Panc1 (cell line): Measurements from ENCODE around the gene PLA2G12B. TPM values are rescaled to one million over a fixed set of nuclear protein-coding genes. Genes with fewer than 3 reads are reported as not detected.

Source experiments
- ATAC-seq: fragments of 200-7000 bp; cut with Tn5 transposase; 2 replicates; pipeline ENCODE4 v1.9.1; 2020; ENCODE audit warnings: mild to moderate bottlenecking, moderate library complexity
- BruUV-seq: library from RNA; stranded (reverse); fragments of 400-500 nt; replicated peaks from 2 replicates; lab custom pipeline; 2021; lab: Mats Ljungman, UMichigan
- CTCF ChIA-PET: fragments of 300-600 bp; sonication (Branson Sonifier 250); formaldehyde crosslinking; loops from one replicate; lab custom pipeline; 2022; ENCODE audit warnings: antibody characterized with exemption; lab: Charles Lee
- POLR2A ChIA-PET: fragments of 300-600 bp; sonication (Branson Sonifier 250); formaldehyde crosslinking; loops from one replicate; lab custom pipeline; 2022; ENCODE audit warnings: antibody characterized with exemption; lab: Charles Lee
- DNase-seq: peaks from one replicate; pipeline ENCODE4 v3.0.0-alpha.2; 2010; ENCODE audit warnings: low read depth, low spot score
- H3K27ac ChIP-seq: 2 replicates; pipeline ENCODE4 v1.5.1; 2011; ENCODE audit warnings: mild to moderate bottlenecking, low read length, inconsistent platforms
- H3K27me3 ChIP-seq: fragments of 200-500 bp; sonication (Bioruptor generic); 2 replicates; pipeline ENCODE4 v1.6.0; 2014; ENCODE audit warnings: low read length, inconsistent platforms; ENCODE audit not compliant: control insufficient read depth, insufficient read depth
- H3K36me3 ChIP-seq: fragments of 200-500 bp; sonication (Bioruptor generic); 2 replicates; pipeline ENCODE4 v1.5.1; 2014; ENCODE audit warnings: inconsistent platforms, mild to moderate bottlenecking, low read length, moderate library complexity; ENCODE audit not compliant: control insufficient read depth, insufficient read depth
- H3K4me1 ChIP-seq: 2 replicates; pipeline ENCODE4 v1.5.1; 2011; ENCODE audit warnings: inconsistent platforms, mild to moderate bottlenecking, low read length, moderate library complexity; ENCODE audit not compliant: control insufficient read depth, insufficient read depth
- H3K4me3 ChIP-seq, 2 experiments: 2 replicates each; pipeline ENCODE4 v1.5.1; 2011 to 2012; ENCODE audit warnings: low read depth in 2 of 2, low read length in 2 of 2, mild to moderate bottlenecking in 2 of 2, inconsistent platforms in 1 of 2, moderate library complexity in 1 of 2
- H3K9me3 ChIP-seq: fragments of 200-500 bp; sonication (Bioruptor generic); 2 replicates; pipeline ENCODE4 v1.5.1; 2014; ENCODE audit warnings: low read depth, mild to moderate bottlenecking, inconsistent platforms, low read length, moderate library complexity; ENCODE audit not compliant: control insufficient read depth, insufficient read depth
- CTCF ChIP-seq: fragments of 450-650 bp; IDR thresholded peaks from 2 replicates; pipeline ENCODE4 v1.5.1; 2017; ENCODE audit warnings: mild to moderate bottlenecking
- POLR2AphosphoS5 ChIP-seq: IDR thresholded peaks from 2 replicates; pipeline ENCODE4 v1.6.1; 2012; ENCODE audit warnings: mild to moderate bottlenecking, low read depth, low read length, moderate library complexity
- REST ChIP-seq, 2 experiments: IDR thresholded peaks; 2 replicates each; pipeline ENCODE4 v1.6.1; 2011 to 2012; ENCODE audit warnings: low read depth in 2 of 2, control low read depth in 1 of 2, low read length in 1 of 2, mild to moderate bottlenecking in 1 of 2, moderate library complexity in 1 of 2; ENCODE audit not compliant: insufficient read depth in 1 of 2
- SIN3A ChIP-seq: IDR thresholded peaks from 2 replicates; pipeline ENCODE4 v1.6.1; 2012; ENCODE audit warnings: low read depth, mild to moderate bottlenecking, low read length, moderate library complexity, borderline replicate concordance; ENCODE audit not compliant: insufficient read depth
- TCF7L2 ChIP-seq: IDR thresholded peaks from 2 replicates; pipeline ENCODE4 v1.6.1; 2011; ENCODE audit warnings: mild to moderate bottlenecking, low read depth, low read length, inconsistent platforms
- in situ Hi-C: cut with HindIII; loops from 2 replicates; pipeline ENCODE4 v1.10.0; 2016; ENCODE audit warnings: low sequenced_read_pairs, low pct_unique_long_range_greater_than_20kb
- intact Hi-C: fragments of 100-400 bp; cut with micrococcal nuclease; formaldehyde crosslinking; loops from one replicate; pipeline ENCODE4 v1.10.0; 2022; ENCODE audit not compliant: unreplicated experiment
- total RNA-seq: library from RNA; stranded (reverse); gene quantifications from one replicate; pipeline ENCODE4 v1.2.1, GENCODE V29; 2021; ENCODE audit not compliant: unreplicated experiment

PLA2G12B gene
- total RNA-seq, 1 experiment from 2014 or later = not detected

GRCh38 chr10:72948762-72949161 is 5.8 kb downstream of the PLA2G12B start:
- no peaks in the 10 kb centered on the region for H3K36me3 ChIP-seq
- ATAC-seq (no peak), DNase-seq (no peak)
- no peak for TF ChIP-seq REST (IDR thresholded peaks at IDR 0.05; ENCODE audit: insufficient read depth in 1 of 2, low read depth in 2 of 2, low read length in 1 of 2)
- no peak for TF ChIP-seq SIN3A
- TF ChIP-seq POLR2AphosphoS5 = no peak
- TF ChIP-seq TCF7L2 = no peak
- TF ChIP-seq CTCF = no peak
- BruUV-seq = no TSS peak
- CTCF ChIA-PET = no interaction called here
- no peaks in the 10 kb centered on the region for H3K4me1 ChIP-seq
- POLR2A ChIA-PET = no interaction called here
- in situ Hi-C loops (no loop called here), intact Hi-C loops (no loop called here)
- no peak overlapping the region for H3K4me3 ChIP-seq
- no peaks in the 10 kb centered on the region for H3K9me3 ChIP-seq
- H3K27me3 ChIP-seq = peaks cover 7% of the 10 kb centered on the region; the same call in 1 of the 2 replicates
- no peak overlapping the region for H3K27ac ChIP-seq

- intact Hi-C loops = no loop called here
- H3K27ac ChIP-seq = no peak overlapping the region
- ChIA-PET POLR2A (interaction anchor here (0.5 kb wide), 1 partner anchor 35 kb away, joined by 9 read pairs; no protein-coding TSS in a partner anchor), CTCF (interaction anchor here (0.6 kb wide), 1 partner anchor 67 kb away, joined by 5 read pairs; no protein-coding TSS in a partner anchor)
- H3K36me3 ChIP-seq = no peaks in the 10 kb centered on the region
- ATAC-seq (no peak), DNase-seq (no peak)
- no TSS peak for BruUV-seq
- H3K4me1 ChIP-seq = no peaks in the 10 kb centered on the region
- peaks cover 13% of the 10 kb centered on the region; the same call in 1 of the 2 replicates for H3K27me3 ChIP-seq
- H3K9me3 ChIP-seq = no peaks in the 10 kb centered on the region
- in situ Hi-C loops = no loop called here
- TF ChIP-seq SIN3A (no peak), POLR2AphosphoS5 (no peak), CTCF (no peak), TCF7L2 (no peak), REST (IDR thresholded peaks at IDR 0.05; ENCODE audit: insufficient read depth in 1 of 2, low read depth in 2 of 2, low read length in 1 of 2) (no peak)
- no peak overlapping the region for H3K4me3 ChIP-seq
Observed at GRCh38 chr10:72946963-72947362, 7.6 kb downstream of the PLA2G12B start.
